H9 (cell line): ENCODE data around the gene TRAPPC2B. TPM values are rescaled to one million over a fixed set of nuclear protein-coding genes. Genes with fewer than 3 reads are reported as not detected.

Experiments
- DNase-seq: peaks from one replicate; pipeline ENCODE4 v3.0.0-alpha.2; 2017
- H2AFZ ChIP-seq: one replicate; pipeline ENCODE4 v1.6.1; 2013; ENCODE audit warnings: mild to moderate bottlenecking, low read length, control low read depth, moderate library complexity
- H2AK5ac ChIP-seq: 2 replicates; pipeline ENCODE4 v1.6.1; 2013; ENCODE audit warnings: low read length, control low read depth, mixed read lengths; ENCODE audit not compliant: insufficient read length
- H2BK120ac ChIP-seq: one replicate; pipeline ENCODE4 v1.6.1; 2013; ENCODE audit warnings: low read depth, mild to moderate bottlenecking, low read length, control low read depth, inconsistent platforms; ENCODE audit not compliant: poor library complexity, severe bottlenecking
- H2BK12ac ChIP-seq: 2 replicates; pipeline ENCODE4 v1.6.1; 2013; ENCODE audit warnings: low read length, control low read depth, mixed read lengths, low read depth; ENCODE audit not compliant: insufficient read length
- H2BK15ac ChIP-seq: 2 replicates; pipeline ENCODE4 v1.6.1; 2013; ENCODE audit warnings: low read depth, low read length, control low read depth
- H2BK20ac ChIP-seq: one replicate; pipeline ENCODE4 v1.6.1; 2013; ENCODE audit warnings: low read depth, mild to moderate bottlenecking, low read length, control low read depth, inconsistent platforms; ENCODE audit not compliant: poor library complexity, severe bottlenecking
- H2BK5ac ChIP-seq: 2 replicates; pipeline ENCODE4 v1.6.1; 2013; ENCODE audit warnings: low read length, control low read depth, mixed read lengths; ENCODE audit not compliant: insufficient read length
- H3K14ac ChIP-seq: 2 replicates; pipeline ENCODE4 v1.6.1; 2013; ENCODE audit warnings: low read length, control low read depth; ENCODE audit not compliant: insufficient read depth
- H3K18ac ChIP-seq: 2 replicates; pipeline ENCODE4 v1.6.1; 2013; ENCODE audit warnings: low read depth, mild to moderate bottlenecking, mixed read lengths, low read length, control low read depth; ENCODE audit not compliant: insufficient read length
- H3K23ac ChIP-seq: 2 replicates; pipeline ENCODE4 v1.6.1; 2013; ENCODE audit warnings: low read length, control low read depth, mixed read lengths, low read depth; ENCODE audit not compliant: insufficient read length
- H3K23me2 ChIP-seq: 2 replicates; pipeline ENCODE4 v1.6.1; 2013; ENCODE audit warnings: low read depth, mild to moderate bottlenecking, mixed read lengths, low read length, control low read depth; ENCODE audit not compliant: insufficient read length, poor library complexity, severe bottlenecking
- H3K27ac ChIP-seq: 2 replicates; pipeline ENCODE4 v1.5.1; 2013; ENCODE audit warnings: low read length, control low read depth, mixed read lengths, low read depth; ENCODE audit not compliant: insufficient read length
- H3K27me3 ChIP-seq: 2 replicates; pipeline ENCODE4 v1.6.1; 2013; ENCODE audit warnings: low read length, control low read depth, inconsistent platforms; ENCODE audit not compliant: insufficient read depth
- H3K4ac ChIP-seq: 2 replicates; pipeline ENCODE4 v1.6.1; 2013; ENCODE audit warnings: low read depth, mild to moderate bottlenecking, control low read depth, inconsistent platforms, low read length, moderate library complexity
- H3K4me1 ChIP-seq: 2 replicates; pipeline ENCODE4 v1.6.1; 2013; ENCODE audit warnings: low read length, control low read depth, inconsistent platforms; ENCODE audit not compliant: insufficient read depth
- H3K4me2 ChIP-seq: 2 replicates; pipeline ENCODE4 v1.6.1; 2013; ENCODE audit warnings: low read length, control low read depth, mixed read lengths; ENCODE audit not compliant: insufficient read length, insufficient read depth
- H3K56ac ChIP-seq: 2 replicates; pipeline ENCODE4 v1.6.1; 2013; ENCODE audit warnings: low read depth, mild to moderate bottlenecking, mixed read lengths, low read length, control low read depth; ENCODE audit not compliant: insufficient read length
- H3K79me1 ChIP-seq: 2 replicates; pipeline ENCODE4 v1.6.1; 2013; ENCODE audit warnings: low read depth, mild to moderate bottlenecking, moderate library complexity, low read length, control low read depth, inconsistent platforms; ENCODE audit not compliant: insufficient read depth, poor library complexity, severe bottlenecking
- H3K79me2 ChIP-seq: 2 replicates; pipeline ENCODE4 v1.6.1; 2013; ENCODE audit warnings: low read length, control low read depth, inconsistent platforms; ENCODE audit not compliant: insufficient read depth
- H3K9ac ChIP-seq: 2 replicates; pipeline ENCODE4 v1.6.1; 2013; ENCODE audit warnings: low read length, control low read depth, mixed read lengths; ENCODE audit not compliant: insufficient read length; ENCODE audit errors: extremely low read depth
- H3K9me3 ChIP-seq: one replicate; pipeline ENCODE4 v1.6.1; 2013; ENCODE audit warnings: low read depth, low read length, inconsistent platforms; ENCODE audit not compliant: control insufficient read depth
- H3T11ph ChIP-seq: one replicate; pipeline ENCODE4 v1.6.1; 2013; ENCODE audit warnings: mild to moderate bottlenecking, low read length, control low read depth, inconsistent platforms
- H4K20me1 ChIP-seq: one replicate; pipeline ENCODE4 v1.6.1; 2013; ENCODE audit not compliant: control insufficient read depth, insufficient read length, insufficient read depth
- H4K5ac ChIP-seq: 2 replicates; pipeline ENCODE4 v1.6.1; 2013; ENCODE audit warnings: low read depth, mild to moderate bottlenecking, mixed read lengths, low read length, control low read depth; ENCODE audit not compliant: insufficient read length
- H4K8ac ChIP-seq: replicated peaks from 2 replicates; pipeline ENCODE4 v1.6.1; 2013; ENCODE audit warnings: low read length, control low read depth, mixed read lengths, low read depth; ENCODE audit not compliant: insufficient read length
- H4K91ac ChIP-seq: 2 replicates; pipeline ENCODE4 v1.6.1; 2013; ENCODE audit warnings: low read depth, mild to moderate bottlenecking, moderate library complexity, mixed read lengths, low read length, control low read depth; ENCODE audit not compliant: insufficient read length
- H3K27ac Mint-ChIP-seq, 3 experiments: 2 replicates in 2 of 3; 3 replicates in 1 of 3; pipeline ENCODE4 v1.8.0; 2020 to 2021; ENCODE audit warnings: mixed read lengths in 3 of 3, mild to moderate bottlenecking in 1 of 3, moderate library complexity in 1 of 3
- H3K27me3 Mint-ChIP-seq: 2 replicates; pipeline ENCODE4 v1.8.0; 2021; ENCODE audit warnings: low read depth, mild to moderate bottlenecking, moderate library complexity, mixed read lengths
- H3K36me3 Mint-ChIP-seq, 3 experiments: 2 replicates in 2 of 3; 3 replicates in 1 of 3; pipeline ENCODE4 v1.8.0; 2020 to 2021; ENCODE audit warnings: low read depth in 3 of 3, mixed read lengths in 3 of 3; ENCODE audit not compliant: insufficient read depth in 1 of 3
- H3K4me1 Mint-ChIP-seq, 2 experiments: 2 replicates each; pipeline ENCODE4 v1.8.0; 2020; ENCODE audit warnings: mixed read lengths in 2 of 2
- H3K4me3 Mint-ChIP-seq, 2 experiments: 2 replicates in 1 of 2; 3 replicates in 1 of 2; pipeline ENCODE4 v1.8.0; 2020 to 2021; ENCODE audit warnings: mild to moderate bottlenecking in 2 of 2, mixed read lengths in 2 of 2, moderate library complexity in 1 of 2
- H3K9me3 Mint-ChIP-seq, 2 experiments: 2 replicates in 1 of 2; 3 replicates in 1 of 2; pipeline ENCODE4 v1.8.0; 2020; ENCODE audit warnings: mild to moderate bottlenecking in 2 of 2, mixed read lengths in 2 of 2, moderate library complexity in 1 of 2
- CTCF ChIP-seq: fragments of 200-600 bp; sonication (generic); conservative IDR thresholded peaks from 3 replicates; pipeline ENCODE4 v1.8.0; 2021; ENCODE audit warnings: antibody characterized with exemption, mild to moderate bottlenecking
- WGBS: extraction: QIAGEN DNeasy Blood & Tissue Kit; methylation state at CpG from one replicate; pipeline ENCODE4 v1.1.7; 2013; ENCODE audit warnings: missing lambda C conversion rate, low lambda C conversion rate, mixed read lengths; ENCODE audit not compliant: insufficient read length; ENCODE audit errors: extremely low coverage; 5-methylcytosine and 5-hydroxymethylcytosine counted together
- total RNA-seq: library from RNA; stranded (reverse); gene quantifications from 2 replicates; pipeline ENCODE4 v1.2.1, GENCODE V29; 2021

Gene TRAPPC2B
- total RNA-seq, 1 experiment from 2014 or later: 12.4 TPM

- H3K79me1 ChIP-seq: no peaks in the 10 kb centered on the region
These were observed 20.8 kb upstream of the TRAPPC2B start for GRCh38 chr19:57342582-57342981.

More at GRCh38 chr19:57342582-57342981, 20.8 kb upstream of the TRAPPC2B start:
- no peak overlapping the region for H3K4me2 ChIP-seq
- DNase-seq: no peak
- Mint-ChIP-seq H3K27me3 (peaks cover 24% of the 10 kb centered on the region), H3K4me3 (no peak overlapping the region), H3K36me3 (no peaks in the 10 kb centered on the region), H3K9me3 (no peaks in the 10 kb centered on the region), H3K4me1 (no peaks in the 10 kb centered on the region; a peak in 1 of 4 replicates), H3K27ac (no peak overlapping the region)
- no peaks in the 10 kb centered on the region for H3K27me3 ChIP-seq
- no peak overlapping the region for H3T11ph ChIP-seq
- no peak overlapping the region for H2BK15ac ChIP-seq
- H4K91ac ChIP-seq: no peak overlapping the region
- H3K27ac ChIP-seq: no peak overlapping the region
- no peak for TF ChIP-seq CTCF
- no peak overlapping the region for H3K14ac ChIP-seq
- no peaks in the 10 kb centered on the region for H3K79me2 ChIP-seq
- WGBS: no CpG with 5 or more reads among the region's 6 CpGs
- no peak overlapping the region for H2BK120ac ChIP-seq
- H4K20me1 ChIP-seq: no peaks in the 10 kb centered on the region
- H3K23me2 ChIP-seq: no peaks in the 10 kb centered on the region
- no peak overlapping the region for H2BK5ac ChIP-seq
- no peak overlapping the region for H3K18ac ChIP-seq
- no peaks in the 10 kb centered on the region for H3K4me1 ChIP-seq
- H4K8ac ChIP-seq: no peak overlapping the region
- H3K23ac ChIP-seq: no peak overlapping the region
- no peak overlapping the region for H2AFZ ChIP-seq
- no peak overlapping the region for H2BK20ac ChIP-seq
- no peak overlapping the region for H2AK5ac ChIP-seq
- no peak overlapping the region for H3K56ac ChIP-seq
- no peaks in the 10 kb centered on the region for H3K9me3 ChIP-seq
- H4K5ac ChIP-seq: no peak overlapping the region
- H2BK12ac ChIP-seq: no peak overlapping the region
- no peak overlapping the region for H3K4ac ChIP-seq
- no peak overlapping the region for H3K9ac ChIP-seq
